SU-DHL-6 (cell line): ENCODE measurements around the gene LHFPL6.

Source experiments
- H2AFZ ChIP-seq: fragments of 200-600 bp; sonication (generic); 2 replicates; pipeline ENCODE4 v1.6.1; 2014; ENCODE audit warnings: low read depth, mild to moderate bottlenecking, moderate library complexity, mixed read lengths, antibody characterized with exemption, low read length; ENCODE audit not compliant: severe bottlenecking
- H3F3A ChIP-seq: fragments of 200-600 bp; shearing (Covaris generic); 2 replicates; pipeline ENCODE4 v1.6.0; 2016; ENCODE audit warnings: antibody characterized with exemption, mild to moderate bottlenecking; ENCODE audit not compliant: insufficient read depth
- H3K27ac ChIP-seq: fragments of 200-600 bp; sonication (generic); 2 replicates; pipeline ENCODE4 v1.5.1; 2016; ENCODE audit warnings: low read depth, mild to moderate bottlenecking, low read length, moderate library complexity, mixed read lengths
- H3K27me3 ChIP-seq: fragments of 200-600 bp; sonication (generic), shearing (Covaris generic); 2 replicates; pipeline ENCODE4 v1.6.0; 2014; ENCODE audit warnings: mild to moderate bottlenecking, low read length
- H3K36me3 ChIP-seq: fragments of 200-600 bp; sonication (generic); 2 replicates; pipeline ENCODE4 v1.6.1; 2014; ENCODE audit warnings: mild to moderate bottlenecking, low read length, mixed read lengths
- H3K4me2 ChIP-seq: fragments of 300-600, 200-600 bp; shearing (Covaris generic), sonication (generic); 2 replicates; pipeline ENCODE4 v1.6.0; 2014; ENCODE audit warnings: low read length, low read depth, mild to moderate bottlenecking; ENCODE audit not compliant: poor library complexity, severe bottlenecking
- H3K4me3 ChIP-seq: fragments of 200-600 bp; sonication (generic); 2 replicates; pipeline ENCODE4 v1.5.1; 2014; ENCODE audit warnings: antibody characterized with exemption, low read length, mild to moderate bottlenecking, mixed read lengths; ENCODE audit not compliant: insufficient read depth, poor library complexity, severe bottlenecking
- H3K79me2 ChIP-seq: fragments of 200-600 bp; sonication (generic); 2 replicates; pipeline ENCODE4 v1.6.1; 2014; ENCODE audit warnings: mild to moderate bottlenecking, low read length, moderate library complexity; ENCODE audit not compliant: insufficient read depth
- H3K9ac ChIP-seq: fragments of 200-600 bp; sonication (generic); 2 replicates; pipeline ENCODE4 v1.7.0; 2014; ENCODE audit warnings: mild to moderate bottlenecking, low read length
- H3K9me2 ChIP-seq: fragments of 200-600 bp; sonication (generic); replicated peaks from 2 replicates; pipeline ENCODE4 v1.6.1; 2014; ENCODE audit warnings: low read length; ENCODE audit not compliant: insufficient read depth
- H3K9me3 ChIP-seq: fragments of 200-600 bp; sonication (generic); 2 replicates; pipeline ENCODE4 v1.6.1; 2014; ENCODE audit warnings: low read length, mixed read lengths; ENCODE audit not compliant: insufficient read depth
- H4K20me1 ChIP-seq: fragments of 200-600 bp; sonication (generic); 2 replicates; pipeline ENCODE4 v1.6.1; 2014; ENCODE audit warnings: low read depth, mild to moderate bottlenecking, antibody characterized with exemption, low read length, moderate library complexity, mixed read lengths
- EZH2phosphoT487 ChIP-seq: fragments of 200-600 bp; sonication (generic), shearing (Covaris generic); conservative IDR thresholded peaks from 2 replicates; pipeline ENCODE4 v1.6.1; 2018; ENCODE audit warnings: mild to moderate bottlenecking, antibody characterized with exemption, low read length, moderate library complexity, mixed read lengths
- TF ChIP-seq, protein P1 (sequence below): fragments of 200-600 bp; sonication (generic); IDR thresholded peaks from one replicate; pipeline ENCODE4 v1.5.1; 2017; ENCODE audit warnings: antibody characterized with exemption, mild to moderate bottlenecking, low read length, moderate library complexity; ENCODE audit not compliant: insufficient read depth, poor library complexity, severe bottlenecking

LHFPL6 gene

DNA sequence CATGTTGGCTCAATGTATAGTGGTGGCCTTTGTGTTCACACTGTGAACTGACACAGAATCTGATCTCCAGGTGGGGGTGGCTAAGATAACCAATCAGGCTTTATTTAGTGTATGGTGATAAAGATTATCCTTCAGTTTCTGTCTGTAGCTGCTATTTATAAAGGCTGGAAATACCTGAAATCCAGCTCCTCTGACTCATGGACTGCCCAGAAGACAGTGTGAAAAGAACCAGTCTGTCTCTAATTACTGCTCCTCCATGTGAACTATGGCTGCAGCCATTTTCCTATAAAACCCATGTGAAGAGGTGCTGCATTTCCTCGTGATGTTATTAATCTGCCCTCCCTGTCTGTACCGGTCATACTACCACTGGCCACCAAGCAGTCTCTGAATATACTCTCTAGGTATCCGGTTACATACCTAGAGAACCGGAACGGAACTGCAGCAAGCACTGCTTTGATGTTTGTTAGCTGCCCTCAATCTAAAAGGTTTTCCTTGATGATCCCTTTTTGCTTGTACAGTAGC, 238.0 kb downstream of the LHFPL6 start:
- no peak overlapping the region for H3K4me2 ChIP-seq
- no peaks in the 10 kb centered on the region for H3K79me2 ChIP-seq
- H3K9ac ChIP-seq: no peak overlapping the region
- no peaks in the 10 kb centered on the region for H3K36me3 ChIP-seq
- no peaks in the 10 kb centered on the region for H3F3A ChIP-seq
- TF ChIP-seq, protein P1, sequence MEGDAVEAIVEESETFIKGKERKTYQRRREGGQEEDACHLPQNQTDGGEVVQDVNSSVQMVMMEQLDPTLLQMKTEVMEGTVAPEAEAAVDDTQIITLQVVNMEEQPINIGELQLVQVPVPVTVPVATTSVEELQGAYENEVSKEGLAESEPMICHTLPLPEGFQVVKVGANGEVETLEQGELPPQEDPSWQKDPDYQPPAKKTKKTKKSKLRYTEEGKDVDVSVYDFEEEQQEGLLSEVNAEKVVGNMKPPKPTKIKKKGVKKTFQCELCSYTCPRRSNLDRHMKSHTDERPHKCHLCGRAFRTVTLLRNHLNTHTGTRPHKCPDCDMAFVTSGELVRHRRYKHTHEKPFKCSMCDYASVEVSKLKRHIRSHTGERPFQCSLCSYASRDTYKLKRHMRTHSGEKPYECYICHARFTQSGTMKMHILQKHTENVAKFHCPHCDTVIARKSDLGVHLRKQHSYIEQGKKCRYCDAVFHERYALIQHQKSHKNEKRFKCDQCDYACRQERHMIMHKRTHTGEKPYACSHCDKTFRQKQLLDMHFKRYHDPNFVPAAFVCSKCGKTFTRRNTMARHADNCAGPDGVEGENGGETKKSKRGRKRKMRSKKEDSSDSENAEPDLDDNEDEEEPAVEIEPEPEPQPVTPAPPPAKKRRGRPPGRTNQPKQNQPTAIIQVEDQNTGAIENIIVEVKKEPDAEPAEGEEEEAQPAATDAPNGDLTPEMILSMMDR: no peak
- no peaks in the 10 kb centered on the region for H3K27me3 ChIP-seq
- no peaks in the 10 kb centered on the region for H3K9me2 ChIP-seq
- H3K27ac ChIP-seq: no peak overlapping the region
- H4K20me1 ChIP-seq: no peaks in the 10 kb centered on the region
- H3K4me3 ChIP-seq: no peak overlapping the region
- H3K9me3 ChIP-seq: no peaks in the 10 kb centered on the region
- H2AFZ ChIP-seq: no peak overlapping the region

DNA sequence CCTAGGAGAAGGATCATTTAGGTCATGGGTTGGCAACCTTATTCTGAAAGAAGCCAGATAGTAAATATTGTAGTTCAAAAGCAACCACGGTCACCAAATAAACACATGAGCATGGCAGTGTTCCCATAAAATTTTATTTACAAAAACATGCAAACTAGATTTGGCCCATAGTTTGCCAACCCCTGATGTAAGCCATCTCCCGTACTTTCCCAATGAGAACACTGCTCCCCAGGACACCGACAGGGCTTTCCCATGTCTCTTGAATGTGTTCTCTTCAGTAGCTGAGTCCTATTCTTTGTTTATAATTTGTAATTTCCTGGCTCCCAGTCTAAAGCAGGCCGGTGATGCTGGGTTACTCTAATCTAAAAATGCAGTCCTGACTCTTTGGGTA, 239.6 kb downstream of the LHFPL6 start:
- Histone ChIP-seq H2AFZ (no peak overlapping the region), H4K20me1 (no peaks in the 10 kb centered on the region), H3K9me3 (no peaks in the 10 kb centered on the region), H3K4me2 (no peak overlapping the region), H3K79me2 (no peaks in the 10 kb centered on the region), H3F3A (no peaks in the 10 kb centered on the region), H3K27me3 (no peaks in the 10 kb centered on the region), H3K27ac (no peak overlapping the region), H3K4me3 (no peak overlapping the region), H3K36me3 (no peaks in the 10 kb centered on the region), H3K9me2 (no peaks in the 10 kb centered on the region), H3K9ac (no peak overlapping the region)
- TF ChIP-seq, protein P1: no peak
- TF ChIP-seq EZH2phosphoT487: no peak

DNA sequence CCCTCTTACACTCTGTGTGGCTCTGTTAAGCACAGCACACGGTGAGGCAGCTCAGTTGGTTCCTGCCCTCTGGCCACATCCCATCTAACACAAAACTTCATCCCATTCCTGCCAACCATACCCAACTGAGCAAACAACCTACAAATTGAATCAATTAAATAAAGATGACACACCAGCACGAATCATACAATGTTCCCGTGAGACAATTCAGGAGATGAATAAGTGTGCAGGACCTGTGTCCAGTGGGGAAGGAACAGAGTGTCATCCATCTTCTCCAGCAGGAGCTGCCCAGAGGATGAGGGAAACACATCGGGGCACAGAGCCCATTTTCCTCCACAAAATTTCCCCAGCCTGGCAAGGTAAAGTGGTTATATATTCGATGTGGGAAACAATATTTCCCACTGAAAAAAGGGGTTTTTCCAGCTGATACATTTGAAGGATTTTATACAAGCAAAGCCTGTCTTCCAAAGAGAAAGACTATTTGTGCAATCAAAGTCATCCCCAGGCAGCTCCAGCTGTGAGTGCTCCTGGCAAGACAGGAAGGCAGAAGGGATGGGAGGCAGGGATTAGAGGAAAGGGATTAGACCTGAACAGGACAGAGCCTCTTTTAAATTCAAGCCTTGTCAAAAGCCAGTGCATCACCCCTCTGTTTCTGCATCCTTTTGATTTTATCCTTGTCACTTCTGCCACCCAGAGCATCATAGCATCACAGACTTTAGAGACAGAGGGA, 240.2 kb downstream of the LHFPL6 start:
- no peaks in the 10 kb centered on the region for H3K36me3 ChIP-seq
- H2AFZ ChIP-seq: no peak overlapping the region
- H3K4me2 ChIP-seq: no peak overlapping the region
- no peak overlapping the region for H3K9ac ChIP-seq
- no peak overlapping the region for H3K4me3 ChIP-seq
- H3K27me3 ChIP-seq: no peaks in the 10 kb centered on the region
- TF ChIP-seq EZH2phosphoT487: no peak
- TF ChIP-seq, protein P1: no peak
- H3K27ac ChIP-seq: no peak overlapping the region
- H3K9me3 ChIP-seq: no peaks in the 10 kb centered on the region
- no peaks in the 10 kb centered on the region for H3K79me2 ChIP-seq
- H3K9me2 ChIP-seq: no peaks in the 10 kb centered on the region
- H4K20me1 ChIP-seq: no peaks in the 10 kb centered on the region
- H3F3A ChIP-seq: no peaks in the 10 kb centered on the region
